HTR-8/SVneo (cell line): ENCODE measurements around the gene TARP.
"Not testable (repeated sequence)": the region's sequence is repeated elsewhere in the genome, so short reads cannot be mapped to it uniquely, and the experiment has no call there.

Experiments used
- DNase-seq: peaks from one replicate; pipeline ENCODE4 v3.0.0; 2011; ENCODE audit warnings: low spot score, mixed read lengths; ENCODE audit not compliant: insufficient read length
- FAIRE-seq: peaks from 2 replicates; lab custom pipeline; 2011; peaks lifted over from hg19 to GRCh38; lab: Jason Lieb, UNC

Gene TARP

DNA sequence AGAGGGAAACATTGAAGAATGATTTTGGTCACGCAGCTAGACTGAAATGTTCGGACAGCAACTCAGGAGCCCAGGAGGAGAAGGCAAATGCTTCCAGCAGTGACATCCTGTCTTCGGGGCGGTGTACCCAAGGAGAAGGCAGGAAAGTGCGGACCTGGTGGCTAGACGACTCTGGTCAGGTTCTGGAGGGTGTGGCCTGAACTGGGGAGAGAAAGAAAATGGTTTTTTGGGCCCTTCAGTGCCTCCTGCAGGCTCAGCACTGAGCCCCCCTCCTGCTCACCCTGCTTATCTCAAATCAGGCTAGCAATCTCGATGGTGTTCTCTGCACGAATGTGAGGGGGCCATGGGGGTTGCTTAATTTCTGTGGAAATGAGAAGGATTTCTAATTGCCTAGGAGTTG is 26.7 kb upstream of the TARP start:
- DNase-seq: no peak
- no peak for FAIRE-seq

DNA sequence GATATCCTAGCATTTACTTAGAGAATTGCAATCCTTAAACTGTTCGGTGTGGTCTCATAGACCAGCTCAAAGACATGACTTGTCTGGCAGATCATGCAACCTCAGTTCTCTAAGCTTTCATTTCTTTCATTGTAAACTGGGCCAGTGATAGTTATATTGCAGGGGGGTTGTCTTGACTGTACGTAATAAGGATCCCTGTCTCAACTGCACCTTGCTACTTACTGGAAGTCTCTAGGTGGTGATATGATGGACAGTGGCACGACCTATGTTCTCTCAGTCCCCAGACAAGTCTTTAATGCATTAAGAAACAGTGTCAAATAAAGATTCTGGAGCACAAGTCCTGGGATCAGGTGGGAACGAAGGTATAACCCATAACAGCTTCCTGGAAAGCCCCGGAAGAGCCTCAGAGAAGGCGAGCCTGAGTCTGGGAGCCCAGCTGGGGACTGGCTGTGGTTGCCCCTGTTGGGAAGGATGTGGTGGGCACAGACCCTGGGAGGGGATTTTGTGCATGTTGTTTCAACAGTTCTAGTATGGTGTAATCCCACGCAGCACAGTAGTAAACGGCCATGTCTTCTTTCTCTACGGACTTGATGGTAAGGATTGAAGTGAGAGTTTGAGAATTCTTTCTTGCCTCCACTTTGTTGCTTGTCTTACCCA is 26.0 kb upstream of the TARP start:
- DNase-seq (no peak), FAIRE-seq (no peak)

GRCh38 chr7:38296059-38296857 is 22.8 kb upstream of the TARP start:
- no peak for FAIRE-seq
- DNase-seq: no peak

DNA sequence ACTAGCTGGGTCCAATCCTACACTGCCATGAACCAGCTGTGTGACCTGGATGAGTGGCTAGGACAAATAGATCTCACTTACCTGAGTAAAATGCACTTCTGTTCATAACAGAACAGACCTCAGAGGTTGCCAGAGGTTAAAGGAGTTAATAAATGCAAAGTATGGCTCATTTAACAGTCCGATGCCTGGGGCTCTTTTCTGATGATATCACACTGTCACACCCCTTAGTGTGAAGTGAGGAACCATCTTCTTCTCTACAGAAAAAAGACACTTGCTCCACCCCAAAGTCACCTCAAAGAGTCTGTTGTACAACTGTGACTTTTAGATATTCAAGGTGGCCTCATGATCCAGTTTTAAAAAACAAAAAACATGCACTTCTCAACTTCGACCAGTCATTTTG is 21.5 kb upstream of the TARP start:
- FAIRE-seq: no peak
- no peak for DNase-seq

DNA sequence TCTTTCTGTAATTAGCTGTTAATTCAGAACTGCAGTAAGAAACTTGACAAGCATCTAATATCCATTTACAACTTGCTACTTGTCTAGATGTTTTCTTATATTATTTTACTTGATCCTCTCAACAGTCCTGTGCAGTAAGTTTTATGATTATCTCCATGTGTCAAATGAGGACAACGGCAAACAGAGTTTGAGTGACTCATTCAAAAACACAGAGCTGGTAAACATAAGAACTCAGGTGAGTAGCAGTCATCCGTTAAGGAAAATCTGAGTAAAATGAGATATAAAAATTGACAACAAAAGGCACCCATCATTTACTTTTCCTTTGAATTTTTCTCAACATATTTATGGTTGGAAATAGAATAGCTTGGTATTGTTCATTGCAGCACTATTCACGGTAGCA is 19.0 kb upstream of the TARP start:
- FAIRE-seq: no peak
- DNase-seq: no peak

GRCh38 chr7:38291650-38292049 is 18.2 kb upstream of the TARP start:
- no peak for DNase-seq
- FAIRE-seq: no peak

GRCh38 chr7:38291117-38291647 is 17.7 kb upstream of the TARP start:
- FAIRE-seq (no peak), DNase-seq (no peak)

- DNase-seq (no peak), FAIRE-seq (no peak)
These were observed 11.1 kb upstream of the TARP start for GRCh38 chr7:38284553-38284952.

GRCh38 chr7:38283809-38284208 is 10.4 kb upstream of the TARP start:
- DNase-seq (no peak), FAIRE-seq (no peak)

DNA sequence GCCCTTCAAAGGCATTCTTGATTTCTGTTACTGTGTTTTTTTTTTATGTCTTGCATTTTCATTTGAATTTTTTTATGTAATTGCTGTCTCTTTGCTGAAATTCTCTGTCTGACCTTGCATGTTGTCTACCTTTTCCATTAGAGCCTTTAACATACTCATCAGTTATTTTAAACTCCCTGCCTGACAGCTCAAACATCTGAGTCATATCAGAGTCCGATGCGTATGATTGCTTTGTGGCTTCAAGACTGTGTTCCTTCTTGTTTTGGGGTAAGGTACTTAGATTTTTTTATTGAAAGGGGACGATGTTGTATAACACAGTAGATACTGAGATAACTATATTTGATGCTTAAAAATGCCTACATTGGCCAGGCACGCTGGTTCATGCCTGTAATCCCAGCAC is 9.7 kb upstream of the TARP start:
- FAIRE-seq (no peak), DNase-seq (no peak)

GRCh38 chr7:38282081-38282480 is 8.6 kb upstream of the TARP start:
- FAIRE-seq (no peak), DNase-seq (no peak)

DNA sequence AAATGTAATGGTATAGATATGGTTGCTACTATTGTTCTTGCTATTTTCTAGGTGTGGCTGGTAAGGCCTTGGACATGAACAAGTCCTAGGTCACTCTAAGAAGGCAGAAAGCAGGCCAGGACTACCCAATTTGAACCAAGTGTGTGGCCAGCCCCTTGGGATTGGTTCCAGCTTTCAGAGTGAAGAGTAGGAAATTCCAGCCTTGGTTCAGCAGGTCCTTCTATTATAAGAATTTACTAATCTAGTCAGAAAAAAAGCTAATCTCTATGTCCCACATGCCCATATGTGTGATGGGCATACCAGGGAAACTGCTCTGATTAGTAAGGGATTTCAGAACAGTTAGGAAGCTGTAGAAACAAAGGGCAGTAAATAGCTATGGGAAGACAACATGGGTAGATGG is 7.8 kb upstream of the TARP start:
- FAIRE-seq (no peak), DNase-seq (no peak)

DNA sequence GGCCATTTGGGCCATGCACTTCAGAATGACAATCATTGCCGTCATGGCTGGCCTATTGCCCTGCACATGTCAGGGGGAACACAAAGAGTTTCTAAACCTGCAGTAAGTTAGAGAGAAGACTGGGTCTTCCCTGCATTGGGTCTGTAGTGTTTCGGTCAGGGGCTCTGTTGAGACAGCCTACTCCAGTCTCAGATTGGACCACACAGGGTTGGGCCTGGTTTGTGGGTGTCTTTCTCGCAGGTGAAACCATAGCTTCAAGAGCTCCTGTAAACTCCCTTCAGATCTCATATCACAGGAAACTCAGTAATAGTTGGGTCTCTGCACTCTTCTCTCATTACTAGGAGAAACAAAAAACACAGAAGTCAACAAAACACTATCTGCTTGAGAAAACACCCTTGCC is 7.3 kb upstream of the TARP start:
- DNase-seq (no peak), FAIRE-seq (no peak)

GRCh38 chr7:38280000-38280399 is 6.6 kb upstream of the TARP start:
- no peak for FAIRE-seq
- DNase-seq: no peak

DNA sequence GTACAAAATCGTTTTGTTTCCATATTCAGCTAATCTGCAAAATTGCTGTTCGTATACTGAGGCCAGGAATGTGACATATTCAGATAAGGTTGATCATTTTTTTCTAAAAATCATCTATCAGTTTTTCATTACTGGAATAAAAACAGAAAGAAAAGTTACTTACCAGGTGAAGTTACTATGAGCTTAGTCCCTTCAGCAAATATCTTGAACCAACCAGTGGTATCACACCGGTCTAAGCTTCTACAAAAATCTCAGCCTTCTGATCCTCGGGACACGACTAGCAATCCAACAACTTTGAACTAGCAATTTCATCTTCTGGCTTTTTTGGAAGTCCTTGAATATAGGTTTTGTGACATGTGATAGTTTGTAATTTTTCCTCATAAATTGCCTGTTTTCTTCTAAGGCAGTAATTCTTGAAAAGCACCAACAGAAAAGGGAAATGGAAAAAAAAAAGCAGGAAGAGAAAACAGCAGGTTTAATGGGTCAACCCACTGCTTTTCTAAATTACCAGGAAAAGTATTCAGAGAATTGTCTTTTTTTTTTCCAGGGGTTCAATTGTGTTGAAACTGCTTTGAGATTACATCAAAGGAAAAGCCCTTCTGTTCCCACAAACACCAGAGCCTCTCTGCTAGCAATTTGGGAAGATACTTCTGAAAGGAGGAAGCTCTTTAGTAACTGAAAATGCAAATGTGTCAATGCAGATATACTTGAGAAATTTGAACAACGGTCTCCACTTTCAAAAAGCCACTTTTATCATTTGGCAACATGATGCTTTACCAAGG is 2.9 kb upstream of the TARP start:
- DNase-seq: no peak

DNA sequence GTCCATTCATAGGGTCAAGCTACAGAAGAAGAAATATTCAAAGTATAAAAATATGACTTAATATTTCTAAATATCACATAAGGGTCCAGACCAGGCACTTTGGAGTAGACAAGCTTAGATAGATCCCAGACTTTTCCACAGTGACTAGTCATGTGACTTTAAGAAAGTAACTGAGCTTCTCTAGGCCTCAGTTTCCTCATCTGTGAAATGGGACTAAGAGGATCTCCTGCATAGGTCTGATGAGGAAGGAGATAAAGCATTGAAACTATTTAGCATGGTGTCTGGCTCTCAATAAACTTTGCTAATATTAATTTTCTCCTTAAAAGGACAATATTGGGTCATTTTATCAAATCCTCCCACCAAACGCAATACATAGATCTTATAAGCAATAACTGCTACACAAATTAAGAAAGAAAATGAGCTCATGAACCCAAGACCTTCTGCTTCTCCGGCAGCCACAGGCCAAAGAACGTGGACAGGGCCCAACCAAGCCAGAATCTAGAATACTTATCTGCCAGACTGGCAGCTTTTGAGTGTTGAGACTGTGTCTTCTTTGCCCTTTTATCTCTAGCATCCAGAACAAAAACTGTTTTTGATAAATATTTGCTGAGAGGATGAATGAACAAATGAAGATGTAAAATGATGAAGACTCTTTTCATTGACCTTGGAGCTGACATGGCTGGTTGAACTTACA is 1.6 kb upstream of the TARP start:
- FAIRE-seq: no peak

More for the DNA sequence above, 2.9 kb upstream of the TARP start:
- FAIRE-seq: no peak

DNA sequence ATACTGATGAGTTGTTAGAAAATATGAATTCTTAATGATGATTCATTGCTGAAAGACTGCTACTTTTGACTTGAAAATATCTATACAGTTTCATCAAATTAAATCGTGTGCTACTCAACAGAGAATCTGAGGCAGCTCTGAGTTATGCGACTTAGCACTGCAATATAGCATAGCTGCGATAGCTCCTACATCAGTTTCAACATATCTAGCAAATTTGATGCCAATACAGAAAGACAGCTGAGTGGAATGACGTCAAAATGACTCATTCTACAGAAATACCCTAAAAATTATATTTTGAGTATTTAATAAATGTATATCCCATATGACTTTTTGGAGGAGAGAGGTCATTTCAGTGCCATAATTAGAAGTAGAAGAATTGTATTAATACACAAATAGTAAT is 1.1 kb upstream of the TARP start:
- no peak for DNase-seq
- no peak for FAIRE-seq

More for the DNA sequence above, 1.6 kb upstream of the TARP start:
- no peak for DNase-seq

DNA sequence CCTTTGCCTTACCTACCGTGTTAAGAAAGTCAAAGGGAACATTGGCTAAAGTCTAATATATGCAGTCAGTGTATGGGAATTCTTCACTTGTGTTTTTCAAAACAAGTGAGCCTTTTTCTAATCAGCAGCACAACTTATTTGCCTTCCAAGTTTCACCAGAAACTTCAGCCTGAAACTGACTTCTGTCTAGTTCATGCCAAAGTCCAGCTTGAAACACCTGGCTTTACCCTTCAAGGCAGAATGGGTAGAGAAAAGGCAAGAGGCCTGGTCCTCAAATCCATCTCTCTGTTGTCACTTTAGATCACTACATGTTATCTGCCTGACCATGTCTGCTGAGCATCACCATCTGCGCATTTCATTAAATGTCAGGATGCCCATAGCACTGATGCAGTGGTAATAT is 3.0 kb downstream of the TARP start:
- DNase-seq, FAIRE-seq: not testable (repeated sequence)

GRCh38 chr7:38269704-38270346 is 3.6 kb downstream of the TARP start:
- DNase-seq, FAIRE-seq: not testable (repeated sequence)

DNA sequence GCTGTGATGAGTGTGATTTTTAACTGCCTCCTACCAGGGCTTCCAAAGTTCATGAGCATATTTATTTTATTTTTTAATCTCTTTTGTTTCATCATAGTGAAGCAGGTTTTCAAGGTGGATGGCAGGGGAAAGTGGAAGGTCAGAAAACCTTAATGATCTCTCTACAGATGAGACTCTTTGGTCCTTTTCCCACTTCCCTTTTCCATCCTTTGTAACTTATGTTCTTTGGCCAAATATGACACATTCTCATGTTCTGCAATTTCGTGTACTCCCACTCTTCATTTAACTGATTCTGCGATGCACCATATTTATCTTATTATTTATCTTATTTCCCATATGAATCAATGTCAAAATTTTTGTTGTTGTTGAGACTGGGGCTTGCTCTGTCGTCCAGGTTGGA is 7.5 kb downstream of the TARP start:
- FAIRE-seq, DNase-seq: not testable (repeated sequence)
